Peyer's patch (tissue), 4 donors: Measurements from ENCODE around the gene PDLIM7.

Source experiments
- POLR2A ChIP-seq, 2 donors: fragments of 450-650 bp; IDR thresholded peaks; one replicate each; pipeline ENCODE4 v1.5.1; 2017; ENCODE audit warnings: antibody characterized with exemption in 2 of 2, mild to moderate bottlenecking in 2 of 2, moderate library complexity in 2 of 2
- TF ChIP-seq, protein P1 (sequence below), 6 experiments: fragments of 450-650 bp in 4 of 6; fragments of 200-600 bp in 2 of 6; sonication (generic) in 1 of 6; IDR thresholded peaks; one replicate each; pipeline ENCODE4 v1.5.1; 2017 to 2019; ENCODE audit warnings: antibody characterized with exemption in 6 of 6, mild to moderate bottlenecking in 3 of 6, moderate library complexity in 1 of 6

DNA sequence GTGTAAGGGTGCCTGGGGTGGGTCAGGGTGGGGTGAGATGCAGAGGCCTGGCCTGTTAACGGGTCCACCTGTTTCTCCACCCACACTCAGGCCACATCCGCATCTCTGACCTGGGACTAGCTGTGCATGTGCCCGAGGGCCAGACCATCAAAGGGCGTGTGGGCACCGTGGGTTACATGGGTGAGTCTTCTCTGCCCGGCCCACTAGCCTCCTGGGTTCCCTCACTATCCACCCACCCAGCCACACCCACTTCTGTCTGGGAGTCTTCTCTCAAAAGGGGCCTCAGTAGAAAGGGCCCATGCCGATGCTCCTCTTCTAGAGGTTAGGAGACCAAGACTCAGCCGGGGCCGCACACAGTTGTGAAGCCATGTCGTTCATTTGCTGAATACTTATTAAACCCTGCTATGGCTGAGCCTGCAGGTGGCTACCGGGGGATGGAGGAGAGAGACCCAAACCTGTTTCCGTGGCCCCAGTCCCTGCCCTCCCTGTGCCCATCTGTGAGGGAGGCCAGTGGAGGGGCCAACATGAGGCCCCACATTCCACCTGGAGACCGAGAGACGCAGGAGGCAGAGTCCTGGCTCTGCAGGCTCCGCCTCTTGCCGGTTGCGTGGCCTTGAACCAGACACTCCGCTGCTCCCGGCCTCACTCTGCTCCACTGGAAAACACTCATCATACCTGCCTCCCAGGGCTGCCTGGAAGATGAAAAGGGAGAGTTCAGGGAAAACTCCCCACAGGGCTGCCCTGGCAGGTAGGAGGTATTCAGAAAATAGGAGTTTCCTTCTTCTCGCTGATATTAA is 62.3 kb downstream of the PDLIM7 start:
- TF ChIP-seq, protein P1, sequence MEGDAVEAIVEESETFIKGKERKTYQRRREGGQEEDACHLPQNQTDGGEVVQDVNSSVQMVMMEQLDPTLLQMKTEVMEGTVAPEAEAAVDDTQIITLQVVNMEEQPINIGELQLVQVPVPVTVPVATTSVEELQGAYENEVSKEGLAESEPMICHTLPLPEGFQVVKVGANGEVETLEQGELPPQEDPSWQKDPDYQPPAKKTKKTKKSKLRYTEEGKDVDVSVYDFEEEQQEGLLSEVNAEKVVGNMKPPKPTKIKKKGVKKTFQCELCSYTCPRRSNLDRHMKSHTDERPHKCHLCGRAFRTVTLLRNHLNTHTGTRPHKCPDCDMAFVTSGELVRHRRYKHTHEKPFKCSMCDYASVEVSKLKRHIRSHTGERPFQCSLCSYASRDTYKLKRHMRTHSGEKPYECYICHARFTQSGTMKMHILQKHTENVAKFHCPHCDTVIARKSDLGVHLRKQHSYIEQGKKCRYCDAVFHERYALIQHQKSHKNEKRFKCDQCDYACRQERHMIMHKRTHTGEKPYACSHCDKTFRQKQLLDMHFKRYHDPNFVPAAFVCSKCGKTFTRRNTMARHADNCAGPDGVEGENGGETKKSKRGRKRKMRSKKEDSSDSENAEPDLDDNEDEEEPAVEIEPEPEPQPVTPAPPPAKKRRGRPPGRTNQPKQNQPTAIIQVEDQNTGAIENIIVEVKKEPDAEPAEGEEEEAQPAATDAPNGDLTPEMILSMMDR (IDR thresholded peaks at IDR 0.05): no peak
- TF ChIP-seq POLR2A (IDR thresholded peaks at IDR 0.05): no peak
